WERI-Rb-1 (cell line): Measurements from ENCODE around the gene ANKMY2.

ENCODE experiments used
- DNase-seq: peaks from one replicate; pipeline ENCODE4 v3.0.0-alpha.2; 2020
- H3K27ac ChIP-seq: fragments of 250-450 bp; sonication (Bioruptor Pico); 2 replicates; pipeline ENCODE4 v1.5.1; 2020; ENCODE audit warnings: mild to moderate bottlenecking, moderate library complexity
- H3K27me3 ChIP-seq: fragments of 250-450 bp; sonication (Bioruptor Pico); 2 replicates; pipeline ENCODE4 v1.5.1; 2021; ENCODE audit warnings: mild to moderate bottlenecking, low read depth, moderate library complexity; ENCODE audit not compliant: insufficient read depth, severe bottlenecking
- H3K36me3 ChIP-seq: fragments of 250-450 bp; sonication (Bioruptor Pico); 2 replicates; pipeline ENCODE4 v1.5.1; 2020; ENCODE audit warnings: mild to moderate bottlenecking, moderate library complexity
- H3K4me3 ChIP-seq: 2 replicates; pipeline ENCODE4 v1.5.1; 2011; ENCODE audit warnings: low read depth, mild to moderate bottlenecking, control low read depth, low read length
- H3K9me3 ChIP-seq: fragments of 250-450 bp; sonication (Bioruptor Pico); 2 replicates; pipeline ENCODE4 v1.5.1; 2021; ENCODE audit warnings: mild to moderate bottlenecking, moderate library complexity; ENCODE audit not compliant: severe bottlenecking
- CTCF ChIP-seq: IDR thresholded peaks from 2 replicates; pipeline ENCODE4 v1.5.1; 2011; ENCODE audit warnings: low read depth, mild to moderate bottlenecking, control low read depth, inconsistent platforms, low read length

The ANKMY2 gene

GRCh38 chr7:16652888-16653287, 7.3 kb upstream of the ANKMY2 start:
- Histone ChIP-seq H3K36me3 (peaks cover 8% of the 10 kb centered on the region; the same call in 1 of the 2 replicates), H3K27ac (no peak overlapping the region), H3K9me3 (no peaks in the 10 kb centered on the region), H3K4me3 (no peak overlapping the region), H3K27me3 (no peaks in the 10 kb centered on the region)
- no peak for TF ChIP-seq CTCF
- DNase-seq: no peak

GRCh38 chr7:16652240-16652583, 6.7 kb upstream of the ANKMY2 start:
- TF ChIP-seq CTCF: no peak
- Histone ChIP-seq H3K9me3 (no peaks in the 10 kb centered on the region), H3K36me3 (peaks cover 11% of the 10 kb centered on the region; the same call in 1 of the 2 replicates), H3K4me3 (no peak overlapping the region), H3K27me3 (no peaks in the 10 kb centered on the region), H3K27ac (no peak overlapping the region)
- DNase-seq: no peak

- no peak for DNase-seq
- TF ChIP-seq CTCF: no peak
- Histone ChIP-seq H3K4me3 (no peak overlapping the region), H3K27ac (no peak overlapping the region), H3K9me3 (no peaks in the 10 kb centered on the region), H3K27me3 (no peaks in the 10 kb centered on the region), H3K36me3 (peaks cover 11% of the 10 kb centered on the region; the same call in 1 of the 2 replicates)
These were observed 6.1 kb upstream of the ANKMY2 start for GRCh38 chr7:16651396-16652239.

- no peak overlapping the region for H3K4me3 ChIP-seq
- H3K27me3 ChIP-seq: no peaks in the 10 kb centered on the region
- no peak for TF ChIP-seq CTCF
- H3K9me3 ChIP-seq: no peaks in the 10 kb centered on the region
- peaks cover 14% of the 10 kb centered on the region; the same call in 1 of the 2 replicates for H3K36me3 ChIP-seq
- H3K27ac ChIP-seq: no peak overlapping the region
- no peak for DNase-seq
These were observed 4.7 kb upstream of the ANKMY2 start for GRCh38 chr7:16650266-16650665.

- H3K9me3 ChIP-seq: no peaks in the 10 kb centered on the region
- no peak overlapping the region for H3K4me3 ChIP-seq
- no peaks in the 10 kb centered on the region for H3K27me3 ChIP-seq
- DNase-seq: no peak
- peaks cover 14% of the 10 kb centered on the region; the same call in 1 of the 2 replicates for H3K36me3 ChIP-seq
- no peak overlapping the region for H3K27ac ChIP-seq
- TF ChIP-seq CTCF: no peak
These were observed 3.6 kb upstream of the ANKMY2 start for GRCh38 chr7:16649196-16649595.

- Histone ChIP-seq H3K27me3 (no peaks in the 10 kb centered on the region), H3K9me3 (no peaks in the 10 kb centered on the region), H3K27ac (no peak overlapping the region), H3K36me3 (peaks cover 14% of the 10 kb centered on the region), H3K4me3 (no peak overlapping the region)
- no peak for TF ChIP-seq CTCF
- no peak for DNase-seq
These were observed 3.0 kb upstream of the ANKMY2 start for GRCh38 chr7:16648551-16648950.
